Testis (tissue), 2 donors: Measurements from ENCODE around the gene ZNF148.

Source experiments
- CTCF ChIP-seq, 3 experiments: fragments of 450-650 bp in 2 of 3; fragments of 200-600 bp in 1 of 3; sonication (generic) in 1 of 3; IDR thresholded peaks; one replicate each; pipeline ENCODE4 v1.5.1; 2016 to 2019; ENCODE audit warnings: antibody characterized with exemption in 3 of 3, mild to moderate bottlenecking in 2 of 3, moderate library complexity in 1 of 3
- POLR2A ChIP-seq: fragments of 450-650 bp; IDR thresholded peaks from one replicate; pipeline ENCODE4 v1.6.1; 2017; ENCODE audit warnings: antibody characterized with exemption, mild to moderate bottlenecking, moderate library complexity

GRCh38 chr3:125378762-125379161, 3.6 kb upstream of the ZNF148 start:
- TF ChIP-seq CTCF (IDR thresholded peaks at IDR 0.05) (no peak), POLR2A (no peak)
